Measurements from ENCODE around the gene RAB4A. TPM values are rescaled to one million over a fixed set of nuclear protein-coding genes. Genes with fewer than 3 reads are reported as not detected.
"Not testable (repeated sequence)": the region's sequence is repeated elsewhere in the genome, so short reads cannot be mapped to it uniquely, and the experiment has no call there.

Gene RAB4A
- polyA plus RNA-seq, 3 donors = 53.5 to 60.3 (median 54.4) TPM

GRCh38 chr1:229282295-229282823, 11.4 kb downstream of the RAB4A start:
- DNase-seq (ENCODE audit: extremely low read depth in 1 of 11, low read depth in 9 of 11, low spot score in 4 of 11) = no peak

- no peak for DNase-seq (ENCODE audit: extremely low read depth in 1 of 11, low read depth in 9 of 11, low spot score in 4 of 11)
Observed at GRCh38 chr1:229283183-229283611, 12.3 kb downstream of the RAB4A start.

- no peak for DNase-seq (ENCODE audit: extremely low read depth in 1 of 11, low read depth in 9 of 11, low spot score in 4 of 11)
Observed at GRCh38 chr1:229284887-229285286, 14.0 kb downstream of the RAB4A start.

GRCh38 chr1:229285440-229285839, 14.5 kb downstream of the RAB4A start:
- no peak for DNase-seq (ENCODE audit: extremely low read depth in 1 of 11, low read depth in 9 of 11, low spot score in 4 of 11)

- no peak for DNase-seq (ENCODE audit: extremely low read depth in 1 of 11, low read depth in 9 of 11, low spot score in 4 of 11)
Observed at GRCh38 chr1:229286099-229286766, 15.3 kb downstream of the RAB4A start.

GRCh38 chr1:229287267-229287666, 16.4 kb downstream of the RAB4A start:
- no peak for DNase-seq (ENCODE audit: extremely low read depth in 1 of 11, low read depth in 9 of 11, low spot score in 4 of 11)

DNA sequence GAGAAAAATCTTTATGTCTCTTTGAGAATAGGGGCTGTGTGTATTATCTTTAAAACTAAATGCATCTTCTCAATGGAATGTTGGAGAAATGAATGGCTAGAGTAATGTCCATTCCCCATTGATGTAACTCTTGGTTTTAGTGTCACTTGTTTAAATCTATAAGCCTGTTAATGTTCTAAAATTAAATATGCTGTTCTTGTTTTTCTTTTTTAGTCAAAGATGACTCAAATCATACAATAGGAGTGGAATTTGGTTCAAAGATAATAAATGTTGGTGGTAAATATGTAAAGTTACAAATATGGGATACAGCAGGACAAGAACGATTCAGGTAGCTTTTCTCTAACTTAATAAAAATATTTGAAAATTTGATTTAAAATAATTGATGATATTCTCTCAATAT, 17.6 kb downstream of the RAB4A start:
- no peak for DNase-seq (ENCODE audit: extremely low read depth in 1 of 11, low read depth in 9 of 11, low spot score in 4 of 11)

DNA sequence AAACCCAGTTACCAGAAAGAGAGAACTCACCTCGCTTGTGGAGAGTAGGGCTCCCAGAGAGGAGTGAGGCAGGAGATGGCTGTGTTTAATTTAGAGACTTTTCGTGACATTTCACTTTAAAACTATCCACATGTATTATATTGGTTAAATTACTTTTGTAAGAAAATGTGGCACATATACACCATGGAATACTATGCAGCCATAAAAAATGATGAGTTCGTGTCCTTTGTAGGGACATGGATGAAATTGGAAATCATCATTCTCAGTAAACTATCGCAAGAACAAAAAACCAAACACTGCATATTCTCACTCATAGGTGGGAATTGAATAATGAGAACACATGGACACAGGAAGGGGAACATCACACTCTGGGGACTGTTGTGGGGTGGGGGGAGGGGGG, 20.8 kb downstream of the RAB4A start:
- DNase-seq (ENCODE audit: extremely low read depth in 1 of 11, low read depth in 9 of 11, low spot score in 4 of 11) = not testable (repeated sequence)

DNA sequence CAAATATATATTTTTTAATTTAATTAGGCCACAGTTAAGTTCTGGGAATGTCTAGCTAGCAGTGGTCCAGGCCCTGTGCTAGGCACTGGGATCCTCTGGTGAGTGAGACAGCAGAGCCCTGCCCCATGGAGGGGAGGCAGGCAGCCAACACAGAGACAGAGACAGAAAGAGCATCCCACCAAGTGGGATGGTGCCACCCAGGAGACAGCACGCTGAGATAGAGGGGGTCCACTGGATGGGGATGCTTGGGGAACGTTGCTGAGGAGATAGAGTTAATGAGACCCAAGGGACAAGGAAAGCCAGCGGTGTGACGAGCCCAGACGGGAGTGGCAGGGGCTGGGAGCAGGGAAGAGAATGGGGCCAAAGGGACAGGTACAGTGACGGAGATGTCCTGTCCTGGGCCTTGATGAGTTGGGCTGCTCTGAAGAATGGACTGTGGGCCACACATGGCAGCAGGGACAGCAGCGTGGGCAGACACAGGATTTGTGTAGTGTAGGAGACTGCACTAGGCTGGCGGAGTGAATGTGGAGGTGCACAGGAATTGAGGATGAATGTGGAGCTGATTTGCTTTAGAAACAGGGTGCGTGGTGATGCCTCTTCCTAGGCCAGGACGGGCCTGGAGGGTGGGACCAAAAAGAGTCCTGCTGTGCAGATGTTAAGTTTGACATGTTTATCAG, 22.8 kb downstream of the RAB4A start:
- no peak for DNase-seq (ENCODE audit: extremely low read depth in 1 of 11, low read depth in 9 of 11, low spot score in 4 of 11)

GRCh38 chr1:229295745-229296144, 24.8 kb downstream of the RAB4A start:
- no peak for DNase-seq (ENCODE audit: extremely low read depth in 1 of 11, low read depth in 9 of 11, low spot score in 4 of 11)

DNA sequence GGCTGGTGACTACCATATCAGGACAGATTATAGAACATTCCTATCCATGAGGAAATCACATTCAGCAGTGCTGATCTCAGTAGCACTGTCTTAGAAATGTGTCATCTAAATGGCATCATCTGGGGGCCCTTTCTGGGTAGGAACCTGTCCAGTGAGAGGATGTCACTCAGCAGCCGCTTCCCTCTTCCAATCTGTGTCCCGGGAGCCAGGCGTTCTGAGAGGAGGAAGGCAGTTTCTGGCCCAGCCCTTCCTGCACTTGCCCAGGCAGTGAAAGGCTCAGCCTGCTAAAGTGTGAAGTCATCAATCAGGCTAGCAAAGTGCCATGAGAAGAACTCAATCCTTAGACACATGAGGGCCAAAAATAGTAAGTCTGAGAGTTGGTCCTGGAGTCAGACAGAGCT, 25.6 kb downstream of the RAB4A start:
- DNase-seq (ENCODE audit: extremely low read depth in 1 of 11, low read depth in 9 of 11, low spot score in 4 of 11) = no peak

- DNase-seq (ENCODE audit: extremely low read depth in 1 of 11, low read depth in 9 of 11, low spot score in 4 of 11) = no peak
Observed at GRCh38 chr1:229297746-229298145, 26.8 kb downstream of the RAB4A start.

DNA sequence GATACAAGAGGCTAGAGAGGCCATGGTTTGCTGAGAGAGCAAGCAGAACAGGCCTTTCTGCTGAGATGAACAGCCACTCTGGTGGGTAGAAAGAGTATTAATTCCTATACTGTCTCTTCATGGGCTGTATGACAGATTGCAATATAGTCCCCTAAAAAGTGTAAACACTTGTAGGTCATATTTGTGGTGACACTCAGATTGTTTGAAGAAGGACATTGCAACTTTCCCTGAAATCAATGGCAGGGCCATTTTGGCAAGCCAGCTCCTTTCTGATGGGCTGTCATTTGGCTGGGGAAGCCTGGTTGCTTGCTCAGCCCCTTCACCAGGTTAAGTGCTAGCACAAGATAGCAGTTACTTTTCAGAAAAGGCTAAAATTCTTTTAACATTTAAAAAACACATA, 27.5 kb downstream of the RAB4A start:
- DNase-seq (ENCODE audit: extremely low read depth in 1 of 11, low read depth in 9 of 11, low spot score in 4 of 11) = no peak

DNA sequence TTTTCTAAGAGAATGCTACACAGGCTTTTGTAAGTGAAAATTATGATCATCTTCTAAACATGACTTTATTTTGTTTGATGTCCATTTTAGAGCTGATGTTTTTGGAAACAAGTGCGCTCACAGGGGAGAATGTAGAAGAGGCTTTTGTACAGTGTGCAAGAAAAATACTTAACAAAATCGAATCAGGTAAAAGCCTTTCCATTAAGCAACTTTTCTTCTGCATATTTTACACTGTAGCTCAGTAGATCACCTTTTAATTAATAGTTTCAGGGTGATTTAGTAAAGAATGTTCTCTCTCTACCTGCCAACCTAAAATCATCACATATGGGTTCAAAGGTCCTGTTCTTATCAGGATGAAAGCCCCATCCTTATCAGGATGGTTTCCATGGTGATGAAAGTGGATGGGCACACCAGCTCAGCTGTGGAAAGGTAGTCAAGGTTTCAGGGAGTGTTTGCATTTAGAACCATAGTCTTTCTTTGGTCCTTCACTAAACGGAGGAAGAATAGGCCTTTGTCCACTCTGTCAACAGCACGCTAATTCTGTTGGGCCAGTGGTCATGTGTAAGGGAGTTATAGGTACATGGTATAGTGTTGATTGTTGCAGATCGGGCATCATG, 28.1 kb downstream of the RAB4A start:
- DNase-seq (ENCODE audit: extremely low read depth in 1 of 11, low read depth in 9 of 11, low spot score in 4 of 11) = no peak

DNA sequence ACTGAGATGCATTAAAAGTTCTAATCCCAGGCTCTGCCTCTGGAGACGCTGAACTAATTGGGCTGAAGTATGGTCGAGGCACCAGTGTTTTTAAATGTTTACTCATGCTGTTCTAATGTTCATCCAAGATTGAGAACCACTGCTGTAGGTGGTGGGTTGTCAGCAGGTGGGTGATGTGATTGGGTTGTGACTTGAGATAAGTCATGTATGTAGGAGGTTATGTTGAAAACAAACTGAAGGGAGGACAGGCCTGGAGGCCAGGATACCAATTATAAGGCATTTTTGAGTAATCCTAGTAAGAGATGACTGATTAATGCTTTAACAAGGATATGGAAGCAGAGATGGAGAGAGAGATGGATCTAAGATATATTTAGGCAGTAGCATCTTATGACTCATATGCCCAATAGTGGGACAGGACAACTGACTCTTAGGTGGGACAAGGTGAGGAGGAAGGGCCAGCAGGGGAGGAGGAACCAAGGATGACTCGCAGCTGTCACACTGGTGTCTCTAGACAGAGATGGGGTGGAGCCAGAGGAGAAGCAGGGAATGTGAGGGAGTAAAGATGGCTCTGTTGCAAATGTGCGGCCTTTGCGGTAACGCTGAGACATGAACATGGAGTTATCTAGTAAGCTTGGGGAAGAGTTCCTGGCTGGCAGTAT, 29.3 kb downstream of the RAB4A start:
- no peak for DNase-seq (ENCODE audit: extremely low read depth in 1 of 11, low read depth in 9 of 11, low spot score in 4 of 11)

DNA sequence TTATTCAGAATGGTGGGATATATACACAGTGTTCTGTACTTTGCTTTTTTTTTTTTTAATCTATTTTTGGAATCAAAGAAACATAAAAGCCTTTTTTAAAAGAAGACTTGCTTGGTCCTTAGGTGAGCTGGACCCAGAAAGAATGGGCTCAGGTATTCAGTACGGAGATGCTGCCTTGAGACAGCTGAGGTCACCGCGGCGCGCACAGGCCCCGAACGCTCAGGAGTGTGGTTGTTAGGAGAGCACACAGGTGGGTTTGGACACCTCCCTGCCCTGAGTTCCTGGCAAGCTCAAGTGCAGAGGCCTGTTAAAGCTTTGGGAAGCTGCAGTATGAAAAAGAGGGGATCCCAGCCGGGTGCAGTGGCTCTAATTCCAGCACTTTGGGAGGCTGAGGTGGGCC, 31.8 kb downstream of the RAB4A start:
- DNase-seq (ENCODE audit: extremely low read depth in 1 of 11, low read depth in 9 of 11, low spot score in 4 of 11) = no peak

DNA sequence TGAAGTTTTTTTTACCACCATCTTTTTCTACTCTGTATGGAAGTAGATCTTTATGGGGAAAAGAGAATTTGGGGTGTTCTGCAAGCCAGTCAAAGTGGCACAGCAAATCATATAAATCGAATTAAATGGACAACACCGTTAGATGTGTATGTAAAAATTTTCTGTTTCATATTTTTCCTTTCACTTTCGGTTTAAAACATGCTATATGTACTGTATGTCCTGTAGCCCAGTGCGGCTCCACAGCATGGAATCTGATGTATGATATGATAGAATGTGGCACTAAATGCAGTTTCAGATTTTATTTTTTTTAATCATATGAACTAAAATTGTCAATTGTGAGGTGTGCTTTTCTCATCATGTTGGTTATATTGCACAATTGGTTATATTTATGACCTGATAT, 32.9 kb downstream of the RAB4A start:
- DNase-seq (ENCODE audit: extremely low read depth in 1 of 11, low read depth in 9 of 11, low spot score in 4 of 11) = no peak

DNA sequence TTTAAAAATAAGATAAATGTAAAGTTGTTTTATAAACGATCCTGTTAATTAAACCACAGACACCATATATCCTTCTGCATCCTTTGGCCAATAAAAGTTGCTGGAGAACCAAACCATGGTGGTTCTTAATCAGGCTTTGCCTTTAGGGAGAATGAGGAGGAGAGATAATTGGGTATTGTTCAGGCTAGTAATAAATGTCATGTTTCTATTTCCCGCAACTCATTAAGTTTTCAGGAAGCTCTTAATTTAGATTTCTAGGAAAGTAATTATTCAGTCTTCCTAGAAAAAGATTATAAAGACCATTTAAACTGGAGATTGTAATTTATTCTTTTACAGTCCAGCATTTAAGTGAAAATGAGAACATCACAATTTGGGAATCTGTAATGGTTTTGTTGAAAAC, 34.5 kb downstream of the RAB4A start:
- no peak for DNase-seq (ENCODE audit: extremely low read depth in 1 of 11, low read depth in 9 of 11, low spot score in 4 of 11)

- DNase-seq (ENCODE audit: extremely low read depth in 1 of 11, low read depth in 9 of 11, low spot score in 4 of 11) = no peak
Observed at GRCh38 chr1:229309074-229309473, 38.2 kb downstream of the RAB4A start.

DNA sequence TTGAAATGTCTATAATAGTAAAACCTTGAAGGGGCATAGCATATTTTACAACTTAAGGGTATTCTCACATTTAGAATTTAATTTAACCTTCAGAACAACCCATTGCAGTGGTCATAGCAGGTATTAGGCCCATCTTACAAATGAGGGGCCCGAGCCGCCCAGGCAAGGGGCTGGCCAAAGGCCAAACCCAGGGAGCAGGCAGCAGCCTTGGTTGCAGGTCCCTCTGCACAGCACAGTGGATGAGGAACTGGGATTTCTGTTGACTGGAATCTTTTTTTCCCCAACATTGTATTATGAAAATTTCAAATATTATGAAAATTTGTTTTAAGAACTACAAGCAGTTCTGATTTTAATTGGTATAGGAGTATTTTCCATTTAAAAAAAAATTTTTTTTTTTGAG, 38.8 kb downstream of the RAB4A start:
- no peak for DNase-seq (ENCODE audit: extremely low read depth in 1 of 11, low read depth in 9 of 11, low spot score in 4 of 11)
